Measurements from ENCODE around the gene GALNT18.

The GALNT18 gene

GRCh38 chr11:11243209-11243589 lies 378.6 kb downstream of the GALNT18 start:
- TF ChIP-seq CTCF (conservative IDR thresholded peaks at IDR 0.05; ENCODE audit: low read depth, low read length): no peak
- no peak overlapping the region for H3K4me3 ChIP-seq (ENCODE audit: low read depth, low read length)
- no peak for DNase-seq (ENCODE audit: low read depth)

- DNase-seq (ENCODE audit: low read depth): no peak
- no peak for TF ChIP-seq CTCF (conservative IDR thresholded peaks at IDR 0.05; ENCODE audit: low read depth, low read length)
- H3K4me3 ChIP-seq (ENCODE audit: low read depth, low read length): no peak overlapping the region
Observed at GRCh38 chr11:11241284-11241683, 380.5 kb downstream of the GALNT18 start.

- no peak for DNase-seq (ENCODE audit: low read depth)
- TF ChIP-seq CTCF (conservative IDR thresholded peaks at IDR 0.05; ENCODE audit: low read depth, low read length): no peak
- no peak overlapping the region for H3K4me3 ChIP-seq (ENCODE audit: low read depth, low read length)
Observed at GRCh38 chr11:11239959-11240358, 381.8 kb downstream of the GALNT18 start.

GRCh38 chr11:11237070-11237832 lies 384.6 kb downstream of the GALNT18 start:
- DNase-seq (ENCODE audit: low read depth): no peak
- no peak overlapping the region for H3K4me3 ChIP-seq (ENCODE audit: low read depth, low read length)
- no peak for TF ChIP-seq CTCF (conservative IDR thresholded peaks at IDR 0.05; ENCODE audit: low read depth, low read length)

DNA sequence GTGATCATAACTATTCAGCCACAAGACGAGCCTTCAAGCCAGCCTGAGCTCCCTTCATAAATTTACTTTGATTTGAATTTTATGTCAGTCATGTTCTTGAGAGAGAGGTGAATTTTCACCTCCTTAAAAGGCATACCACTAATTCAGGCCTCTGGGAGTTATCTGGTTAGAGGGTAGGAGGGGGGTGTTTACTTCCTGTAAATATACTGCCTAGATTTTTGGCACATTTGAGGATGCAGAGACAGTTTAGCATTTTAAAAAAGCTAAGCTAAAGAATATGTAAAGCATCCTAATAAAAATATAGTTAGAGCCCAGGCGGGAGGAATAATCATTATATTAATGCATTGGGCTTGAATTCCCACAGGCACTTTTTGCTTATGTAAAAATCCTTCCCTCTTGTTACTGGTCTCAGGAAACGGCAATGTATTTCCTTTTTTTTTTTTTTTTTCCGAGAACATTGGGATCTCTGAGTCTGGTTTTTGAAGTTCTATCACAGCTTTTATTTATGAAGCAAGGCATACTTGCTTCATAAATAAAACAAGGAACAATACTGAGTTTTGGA lies 385.2 kb downstream of the GALNT18 start:
- no peak overlapping the region for H3K4me3 ChIP-seq (ENCODE audit: low read depth, low read length)
- TF ChIP-seq CTCF (conservative IDR thresholded peaks at IDR 0.05; ENCODE audit: low read depth, low read length): no peak
- DNase-seq (ENCODE audit: low read depth): no peak

- DNase-seq (ENCODE audit: low read depth): no peak
- no peak for TF ChIP-seq CTCF (conservative IDR thresholded peaks at IDR 0.05; ENCODE audit: low read depth, low read length)
- no peak overlapping the region for H3K4me3 ChIP-seq (ENCODE audit: low read depth, low read length)
Observed at GRCh38 chr11:11231763-11232162, 390.0 kb downstream of the GALNT18 start.
